HT-29 (cell line): ENCODE results near the gene KIAA0232. TPM values are rescaled to one million over a fixed set of nuclear protein-coding genes. Genes with fewer than 3 reads are reported as not detected.
A peak's percentile ranks its signal among the peaks of the same experiment; 100 is the strongest.
"Not testable (repeated sequence)": the region's sequence is repeated elsewhere in the genome, so short reads cannot be mapped to it uniquely, and the experiment has no call there.

ENCODE experiments used
- DNase-seq: peaks from one replicate; pipeline ENCODE4 v3.0.0-alpha.2; 2015; ENCODE audit warnings: low spot score
- total RNA-seq: library from RNA; depleted of rRNA; stranded (reverse); fragments of >200 nt; shearing (Covaris generic); gene quantifications from 2 replicates; pipeline ENCODE4 v1.2.3, GENCODE V29; 2014

The KIAA0232 gene
- total RNA-seq, 1 experiment from 2014 or later = 6.0 TPM

- no peak for DNase-seq
Measured at GRCh38 chr4:6881908-6882307, 99.4 kb downstream of the KIAA0232 start.

- DNase-seq = no peak
Measured at GRCh38 chr4:6884341-6884870, 101.9 kb downstream of the KIAA0232 start.

DNA sequence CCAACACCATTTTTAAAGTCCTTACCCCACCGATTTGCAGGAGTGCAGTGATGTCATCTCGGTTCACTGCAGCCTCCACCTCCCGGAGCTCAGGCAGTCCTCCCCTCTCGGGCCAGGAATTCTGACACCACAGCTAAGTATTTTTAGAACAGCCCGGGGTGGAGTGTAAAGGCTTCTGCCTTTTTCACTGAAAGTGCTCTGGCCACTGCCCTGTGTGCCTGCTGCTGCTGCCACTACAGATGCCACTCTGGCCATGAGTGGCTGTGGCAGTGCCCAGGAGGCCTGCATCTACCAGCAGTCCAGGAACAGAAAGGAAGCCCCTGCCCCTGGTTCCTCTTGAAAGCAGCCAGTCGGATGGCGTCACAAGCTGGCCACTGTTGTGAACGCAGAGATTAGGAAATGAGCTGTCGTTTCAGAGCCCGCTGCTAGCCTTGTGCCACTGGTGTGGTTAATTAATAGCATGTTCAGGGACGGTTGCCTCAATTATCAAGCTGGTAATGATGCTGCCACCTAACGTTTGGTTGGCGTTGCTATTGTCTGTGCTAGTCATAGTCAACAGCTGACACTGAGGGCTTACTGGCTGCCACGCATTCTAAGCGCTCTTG, 103.5 kb downstream of the KIAA0232 start:
- DNase-seq = peak; percentile 90

DNA sequence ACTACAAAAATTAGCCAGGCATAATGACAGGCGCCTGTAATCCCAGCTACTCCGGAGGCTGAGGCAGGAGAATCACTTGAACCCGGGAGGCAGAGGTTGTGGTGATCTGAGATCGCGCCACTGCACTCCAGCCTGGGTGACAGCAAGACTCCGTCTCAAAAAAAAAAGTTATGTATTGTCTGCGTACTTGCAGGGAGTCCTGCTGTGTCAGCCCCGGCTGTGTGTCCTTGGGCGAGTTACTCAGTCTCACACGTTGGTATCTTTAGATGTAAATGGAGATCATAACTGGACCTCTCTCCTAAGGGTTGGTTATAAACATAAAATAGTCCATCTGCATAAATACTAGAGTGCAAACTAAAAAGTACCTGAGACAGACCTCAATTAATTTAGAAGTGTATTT, 104.4 kb downstream of the KIAA0232 start:
- no peak for DNase-seq

DNA sequence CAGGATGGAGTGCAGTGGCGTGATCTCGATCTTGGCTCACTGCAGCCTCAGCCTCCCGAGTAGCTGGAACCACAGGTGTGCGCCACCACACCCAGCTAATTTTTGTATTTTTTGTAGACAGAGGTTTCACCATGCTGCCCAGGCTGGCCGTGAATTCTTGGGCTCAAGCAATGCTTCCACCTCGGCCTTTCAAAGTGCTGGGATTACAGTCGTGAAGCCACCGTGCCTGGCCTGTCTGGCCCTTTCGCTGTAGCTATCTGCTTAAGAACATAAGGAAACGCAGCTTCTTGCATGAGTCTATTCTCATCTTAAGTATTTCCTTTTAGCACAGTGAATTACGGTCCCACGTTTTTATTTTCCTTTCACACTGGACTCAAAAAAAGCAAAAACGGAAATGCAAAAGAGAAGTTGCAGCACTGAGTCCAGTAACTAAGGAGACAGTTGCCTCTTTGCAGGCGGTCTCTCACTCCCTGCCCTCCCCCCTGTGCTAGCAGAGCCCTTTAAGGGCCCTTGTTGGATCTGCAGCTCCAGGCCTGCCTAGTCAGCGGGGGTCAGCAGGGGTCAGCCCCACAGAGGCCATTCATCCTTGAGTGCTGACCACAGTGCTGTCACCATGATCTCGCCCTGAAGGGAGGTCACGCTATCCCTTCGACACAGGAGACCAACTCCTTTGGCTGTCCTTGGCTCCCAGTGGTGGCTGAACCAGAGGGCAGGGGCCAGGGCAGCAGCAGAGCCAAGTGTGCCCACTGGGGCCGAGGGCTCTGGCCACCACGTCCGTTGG, 105.3 kb downstream of the KIAA0232 start:
- no peak for DNase-seq

- no peak for DNase-seq
Measured at GRCh38 chr4:6888506-6889071, 106.1 kb downstream of the KIAA0232 start.

DNA sequence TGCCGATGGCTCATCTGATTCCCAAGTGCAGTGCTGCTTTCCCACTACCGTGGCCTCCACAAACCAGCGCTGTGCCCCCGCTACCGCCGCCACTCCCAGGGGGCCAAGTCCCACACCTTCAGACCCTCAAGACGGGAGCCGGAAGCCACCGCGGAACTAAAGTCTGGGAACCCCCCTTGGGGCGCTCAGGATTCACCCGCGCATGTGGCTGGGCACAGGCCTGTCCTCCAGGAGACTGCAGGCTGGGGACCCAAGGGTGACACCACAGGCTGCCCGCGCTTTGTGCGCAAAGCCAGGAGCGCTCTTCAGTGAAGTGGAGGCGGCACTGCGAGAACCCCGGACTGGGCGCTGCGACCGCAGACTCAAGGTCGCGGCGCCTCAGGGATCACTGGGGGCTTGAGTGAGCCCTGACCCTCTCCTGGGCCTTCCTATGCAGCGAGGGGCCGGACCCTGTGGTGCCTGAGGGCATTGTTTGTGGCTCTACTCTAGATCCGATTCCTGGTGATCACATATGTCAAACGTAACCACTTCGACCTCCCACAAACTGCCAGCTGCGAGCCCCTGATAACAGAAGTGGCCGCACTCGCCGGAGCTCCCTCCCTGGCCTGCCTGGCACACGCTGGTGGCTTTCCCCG, 106.7 kb downstream of the KIAA0232 start:
- DNase-seq = no peak

DNA sequence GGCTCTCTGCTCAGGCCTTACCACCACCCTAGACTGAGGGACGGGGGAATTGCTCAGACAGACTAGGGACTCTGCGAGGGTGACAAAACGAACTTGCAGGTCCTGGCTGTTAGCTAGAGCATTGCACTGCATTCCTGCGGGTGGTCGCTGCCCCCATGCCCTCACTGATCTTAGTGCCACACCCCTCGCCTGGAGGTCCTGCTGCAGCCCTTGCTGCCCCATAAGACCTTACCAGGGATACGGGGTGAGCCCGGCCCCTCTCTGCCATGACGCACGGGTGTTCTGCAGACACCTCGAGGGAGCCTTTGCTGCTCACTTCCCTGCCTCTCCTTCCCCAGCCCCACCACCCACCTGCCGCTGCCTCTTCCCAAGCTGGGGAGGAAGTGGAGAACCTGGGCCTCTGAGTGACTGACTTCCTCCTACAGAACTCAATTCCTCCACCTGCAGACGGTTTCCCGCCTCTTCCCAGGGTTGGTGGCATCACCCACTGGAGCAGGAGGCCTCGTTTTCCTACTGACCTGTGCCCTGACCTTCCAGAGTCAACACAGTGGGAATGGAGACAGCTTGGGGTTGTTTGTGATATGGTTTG, 107.3 kb downstream of the KIAA0232 start:
- no peak for DNase-seq

- DNase-seq = no peak
Measured at GRCh38 chr4:6890358-6890757, 107.8 kb downstream of the KIAA0232 start.

DNA sequence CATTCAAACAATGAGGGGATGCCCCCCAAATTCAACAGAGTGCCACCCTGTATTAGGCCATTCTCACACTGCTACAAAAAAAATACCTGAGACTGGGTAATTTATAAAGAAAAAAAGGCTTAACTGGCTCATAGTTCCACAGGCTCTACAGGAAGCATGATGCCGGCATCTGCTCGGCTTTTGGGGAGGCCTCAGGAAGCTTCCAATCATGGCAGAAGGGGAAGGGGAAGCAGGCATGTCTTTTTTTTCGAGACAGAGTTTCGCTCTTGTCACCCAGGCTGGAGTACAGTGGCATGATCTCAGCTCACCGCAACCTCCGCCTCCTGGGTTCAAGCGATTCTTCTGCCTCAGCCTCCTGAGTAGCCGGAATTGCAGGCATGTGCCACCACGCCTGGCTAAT, 108.4 kb downstream of the KIAA0232 start:
- not testable (repeated sequence) for DNase-seq

GRCh38 chr4:6891436-6892170, 109.1 kb downstream of the KIAA0232 start:
- DNase-seq = no peak

DNA sequence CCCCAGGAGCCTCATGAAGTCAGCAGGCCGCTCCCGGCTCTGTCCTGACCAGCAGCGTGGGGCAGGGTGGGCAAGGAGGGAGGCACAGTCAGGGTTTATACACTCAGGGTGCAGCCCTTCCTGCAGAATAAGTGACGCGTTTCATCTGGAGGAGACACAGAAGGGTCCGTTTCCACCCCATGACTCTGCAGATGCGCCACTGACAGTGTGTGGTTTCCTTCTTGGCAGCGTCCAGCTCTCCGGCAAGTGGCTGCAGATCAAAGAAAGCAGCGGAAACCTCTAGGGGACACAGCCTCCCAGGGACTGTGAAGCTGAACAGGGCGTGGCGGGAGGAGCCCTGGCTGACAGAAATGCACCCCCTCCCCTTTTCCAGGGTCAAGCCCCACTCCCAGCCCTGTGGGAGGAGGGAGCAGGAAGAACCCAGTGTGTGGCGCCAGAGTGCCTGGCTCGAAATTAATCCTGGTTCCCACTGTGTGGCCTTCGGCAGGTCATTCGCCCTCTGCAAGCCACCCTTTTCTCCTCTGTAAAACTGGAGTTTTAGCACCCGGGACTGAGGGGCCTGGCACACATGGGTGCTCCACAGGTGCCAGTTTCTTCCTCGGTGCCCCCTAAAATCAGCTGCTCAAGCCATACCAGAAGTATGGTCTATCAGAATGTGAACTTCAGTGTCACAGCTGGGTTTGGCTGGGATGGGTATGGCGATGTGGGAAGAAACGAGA, 109.8 kb downstream of the KIAA0232 start:
- peak; percentile 16 for DNase-seq

DNA sequence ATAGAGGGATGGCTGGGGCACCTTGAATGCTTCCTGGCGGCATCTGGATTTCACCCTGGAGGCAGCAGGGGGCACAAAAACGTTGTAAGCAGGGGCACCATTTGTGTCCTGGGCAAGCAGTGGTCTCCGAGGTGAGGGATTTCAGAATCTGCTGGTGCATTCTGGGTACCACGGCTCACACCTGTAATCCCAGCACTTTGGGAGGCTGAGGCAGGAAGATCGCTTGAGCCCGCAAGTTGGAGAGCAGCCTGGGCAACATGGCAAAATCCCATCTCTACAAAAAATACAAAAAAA, 110.3 kb downstream of the KIAA0232 start:
- DNase-seq = no peak

DNA sequence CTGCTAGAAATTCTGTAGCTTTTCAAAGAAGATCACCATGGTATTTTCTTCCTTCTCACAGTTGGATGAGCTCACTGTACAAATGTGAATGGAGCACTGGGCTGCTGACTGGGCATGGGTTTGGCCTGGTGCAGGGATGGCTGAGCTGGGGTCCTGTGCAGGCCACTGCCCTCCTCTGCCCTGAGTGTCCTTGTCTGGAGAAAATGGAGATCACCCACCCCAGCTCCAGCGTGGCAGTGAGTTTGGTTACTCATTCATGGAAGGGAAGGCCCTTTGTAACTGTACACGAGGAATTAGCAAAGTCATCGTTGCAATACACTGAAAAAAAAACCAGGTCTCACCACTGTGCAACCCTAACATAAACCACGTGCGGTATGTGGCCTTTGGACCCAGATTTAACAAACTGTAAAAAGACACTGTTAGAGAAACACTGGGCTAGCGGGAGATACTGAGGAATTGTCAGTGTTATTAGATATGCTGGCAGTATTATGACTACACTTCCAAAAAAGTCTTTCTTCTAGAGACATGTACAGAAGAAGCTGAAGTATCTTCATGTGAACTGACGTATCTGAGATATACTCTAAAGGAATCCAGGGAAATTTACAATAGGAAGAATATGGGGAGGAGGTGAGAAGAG, 111.0 kb downstream of the KIAA0232 start:
- DNase-seq = peak; percentile 73

DNA sequence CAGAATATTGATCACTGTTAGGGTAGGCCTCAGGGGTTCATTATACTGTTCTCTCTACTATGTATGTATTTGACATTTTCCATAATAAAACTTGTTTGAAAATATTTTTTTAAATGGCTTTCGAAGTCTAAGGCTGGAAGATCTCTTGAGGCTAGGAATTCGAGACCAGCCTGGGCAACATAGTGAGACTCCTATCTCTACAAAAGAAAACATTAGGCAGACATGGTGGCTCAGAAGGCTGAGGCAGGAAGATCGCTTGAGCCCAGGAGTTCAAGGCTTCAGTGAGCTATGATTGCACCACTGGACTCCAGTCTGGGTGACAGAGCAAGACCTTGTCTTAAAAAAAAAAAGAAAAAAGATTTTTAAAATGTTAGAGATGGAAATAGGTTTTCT, 111.6 kb downstream of the KIAA0232 start:
- no peak for DNase-seq

DNA sequence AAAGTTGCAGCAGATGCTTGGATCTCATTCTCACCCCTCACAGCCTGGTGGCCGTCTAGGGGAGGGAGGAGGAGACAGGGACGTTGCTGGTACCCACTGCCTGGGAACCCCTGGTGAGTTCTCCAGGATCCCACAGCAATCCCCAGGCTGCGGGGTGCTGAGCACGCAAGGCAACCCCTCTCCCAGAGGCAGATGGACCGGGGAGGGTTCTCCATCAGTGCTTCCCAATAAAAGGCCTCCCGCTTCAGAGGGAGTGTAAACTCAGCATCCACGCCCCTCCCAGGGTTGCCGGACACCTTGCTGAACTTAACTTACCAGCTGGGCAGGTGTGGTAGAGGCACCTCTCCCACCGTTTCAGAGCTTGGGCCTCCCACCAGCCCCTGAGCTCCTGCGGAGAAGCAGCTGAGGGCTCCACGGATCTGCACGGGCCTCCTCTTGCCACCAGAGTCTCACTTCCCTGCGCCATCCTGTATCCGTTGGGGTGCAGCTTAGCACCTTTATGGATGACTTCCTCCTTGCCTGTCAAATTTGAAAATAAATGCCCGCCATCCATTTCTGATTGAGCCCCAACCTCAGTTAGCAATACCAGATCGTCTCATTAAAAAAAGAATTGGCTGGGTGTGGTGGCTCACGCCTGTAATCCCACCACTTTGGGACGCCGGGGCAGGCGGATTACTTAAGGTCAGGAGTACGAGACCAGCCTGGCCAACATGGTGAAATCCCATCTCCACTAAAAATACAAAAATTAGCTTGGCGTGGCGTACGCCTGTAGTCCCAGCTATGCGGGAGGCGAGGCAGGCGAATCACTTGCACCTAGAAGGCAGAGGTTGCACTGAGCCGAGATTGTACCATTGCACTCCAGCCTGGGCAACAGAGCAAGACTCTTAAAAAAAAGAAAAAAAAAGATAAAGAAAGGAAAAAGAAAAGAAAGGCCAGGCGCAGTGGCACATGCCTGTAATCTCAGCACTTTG, 112.3 kb downstream of the KIAA0232 start:
- DNase-seq = no peak

GRCh38 chr4:6896035-6896434, 113.5 kb downstream of the KIAA0232 start:
- DNase-seq = no peak

GRCh38 chr4:6898763-6899162, 116.2 kb downstream of the KIAA0232 start:
- DNase-seq = no peak
